Measurements from ENCODE around the gene TMEM225B. TPM values are rescaled to one million over a fixed set of nuclear protein-coding genes. Genes with fewer than 3 reads are reported as not detected.

TMEM225B gene
- total RNA-seq, 2 donors from 2014 or later, result 0.26 to 3.2 TPM

DNA sequence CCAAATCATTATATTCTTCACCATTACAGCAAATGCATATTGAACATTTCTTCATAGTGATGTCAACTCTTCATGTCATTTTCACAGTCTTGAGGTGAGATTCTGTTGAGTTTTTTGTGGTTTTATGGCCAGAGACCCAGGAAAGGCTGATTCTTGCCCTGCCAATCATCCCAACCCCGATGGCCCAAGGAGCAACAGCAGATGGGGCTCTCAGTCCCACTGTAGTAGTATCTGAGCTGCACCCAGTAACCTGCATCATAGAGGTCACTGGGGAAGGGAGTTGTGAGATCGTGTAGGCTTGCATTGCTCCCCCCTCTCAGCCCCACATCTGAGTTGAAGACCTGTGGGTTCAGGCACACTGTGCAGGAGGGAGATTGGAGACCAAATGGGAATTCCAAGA, 45.4 kb downstream of the TMEM225B start:
- peaks cover 5% of the 10 kb centered on the region for H3K4me1 Mint-ChIP-seq
- 91% methylated on average over 2 of the region's 2 CpGs; no CpG with 5 or more reads in 1 of the 2 experiments for WGBS, 2 experiments (ENCODE audit: insufficient coverage in 1 of 2, insufficient read length in 1 of 2)
- no peaks in the 10 kb centered on the region for H3K27me3 Mint-ChIP-seq (ENCODE audit: insufficient read depth)

DNA sequence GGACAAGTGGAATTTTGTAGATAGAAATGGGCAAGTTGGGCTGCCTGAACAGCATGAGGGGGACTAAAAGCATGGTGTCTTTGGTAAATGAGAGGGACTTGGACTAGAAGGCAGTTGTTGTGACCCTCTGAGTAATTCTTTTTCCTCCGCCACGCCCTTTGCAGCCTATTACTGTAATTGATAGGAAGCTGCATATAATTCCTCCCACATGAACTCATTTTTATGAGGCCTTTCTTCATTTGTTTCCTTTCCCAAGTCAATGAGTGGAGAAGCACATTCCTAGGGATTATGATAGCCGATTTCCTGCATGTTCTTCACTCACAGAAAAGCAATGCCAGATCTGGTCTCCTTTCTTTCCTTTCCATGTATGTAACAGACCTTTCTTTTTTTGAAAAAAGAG, 46.4 kb downstream of the TMEM225B start:
- H3K27ac Mint-ChIP-seq, result no peak overlapping the region
- 98% methylated on average over 3 of the region's 3 CpGs; no CpG with 5 or more reads in 1 of the 2 experiments for WGBS, 2 experiments (ENCODE audit: insufficient coverage in 1 of 2, insufficient read length in 1 of 2)
- no peaks in the 10 kb centered on the region for H3K4me1 ChIP-seq (ENCODE audit: control insufficient read depth, insufficient read depth, low read length)
- H3K4me3 Mint-ChIP-seq, result no peak overlapping the region
- no peak overlapping the region for H3K27ac ChIP-seq (ENCODE audit: low read depth, low read length)
- TF ChIP-seq, protein P1, sequence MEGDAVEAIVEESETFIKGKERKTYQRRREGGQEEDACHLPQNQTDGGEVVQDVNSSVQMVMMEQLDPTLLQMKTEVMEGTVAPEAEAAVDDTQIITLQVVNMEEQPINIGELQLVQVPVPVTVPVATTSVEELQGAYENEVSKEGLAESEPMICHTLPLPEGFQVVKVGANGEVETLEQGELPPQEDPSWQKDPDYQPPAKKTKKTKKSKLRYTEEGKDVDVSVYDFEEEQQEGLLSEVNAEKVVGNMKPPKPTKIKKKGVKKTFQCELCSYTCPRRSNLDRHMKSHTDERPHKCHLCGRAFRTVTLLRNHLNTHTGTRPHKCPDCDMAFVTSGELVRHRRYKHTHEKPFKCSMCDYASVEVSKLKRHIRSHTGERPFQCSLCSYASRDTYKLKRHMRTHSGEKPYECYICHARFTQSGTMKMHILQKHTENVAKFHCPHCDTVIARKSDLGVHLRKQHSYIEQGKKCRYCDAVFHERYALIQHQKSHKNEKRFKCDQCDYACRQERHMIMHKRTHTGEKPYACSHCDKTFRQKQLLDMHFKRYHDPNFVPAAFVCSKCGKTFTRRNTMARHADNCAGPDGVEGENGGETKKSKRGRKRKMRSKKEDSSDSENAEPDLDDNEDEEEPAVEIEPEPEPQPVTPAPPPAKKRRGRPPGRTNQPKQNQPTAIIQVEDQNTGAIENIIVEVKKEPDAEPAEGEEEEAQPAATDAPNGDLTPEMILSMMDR (conservative IDR thresholded peaks at IDR 0.05), result no peak
- no peaks in the 10 kb centered on the region for H3K27me3 Mint-ChIP-seq (ENCODE audit: insufficient read depth)
- peaks cover 10% of the 10 kb centered on the region for H3K9me3 Mint-ChIP-seq
- DNase-seq, result no peak
- peaks cover 21% of the 10 kb centered on the region for H3K36me3 ChIP-seq (ENCODE audit: control insufficient read depth, insufficient read depth, low read length)
- H3K4me3 ChIP-seq (ENCODE audit: low read length), result no peak overlapping the region
- no peak overlapping the region for H3K9ac ChIP-seq (ENCODE audit: extremely low read depth, low read length, poor library complexity, severe bottlenecking)
- no peaks in the 10 kb centered on the region for H3K4me1 Mint-ChIP-seq
- no peaks in the 10 kb centered on the region for H3K27me3 ChIP-seq (ENCODE audit: control insufficient read depth, insufficient read depth, low read length, poor library complexity, severe bottlenecking)
- H3K9me3 ChIP-seq (ENCODE audit: control insufficient read depth, low read length), result peaks cover 12% of the 10 kb centered on the region
- peaks cover 35% of the 10 kb centered on the region for H3K36me3 Mint-ChIP-seq (ENCODE audit: low read depth)

More for the DNA sequence above, 45.4 kb downstream of the TMEM225B start:
- peaks cover 12% of the 10 kb centered on the region for H3K9me3 ChIP-seq (ENCODE audit: control insufficient read depth, low read length)
- TF ChIP-seq, protein P1 (conservative IDR thresholded peaks at IDR 0.05), result no peak
- no peak overlapping the region for H3K9ac ChIP-seq (ENCODE audit: extremely low read depth, low read length, poor library complexity, severe bottlenecking)
- peaks cover 10% of the 10 kb centered on the region for H3K9me3 Mint-ChIP-seq
- H3K4me1 ChIP-seq (ENCODE audit: control insufficient read depth, insufficient read depth, low read length), result no peaks in the 10 kb centered on the region
- no peak overlapping the region for H3K4me3 Mint-ChIP-seq
- H3K36me3 ChIP-seq (ENCODE audit: control insufficient read depth, insufficient read depth, low read length), result peaks cover 21% of the 10 kb centered on the region
- DNase-seq, result no peak
- no peak overlapping the region for H3K27ac Mint-ChIP-seq
- no peak overlapping the region for H3K4me3 ChIP-seq (ENCODE audit: low read length)
- H3K27ac ChIP-seq (ENCODE audit: low read depth, low read length), result no peak overlapping the region
- no peaks in the 10 kb centered on the region for H3K27me3 ChIP-seq (ENCODE audit: control insufficient read depth, insufficient read depth, low read length, poor library complexity, severe bottlenecking)
- H3K36me3 Mint-ChIP-seq (ENCODE audit: low read depth), result peaks cover 36% of the 10 kb centered on the region

DNA sequence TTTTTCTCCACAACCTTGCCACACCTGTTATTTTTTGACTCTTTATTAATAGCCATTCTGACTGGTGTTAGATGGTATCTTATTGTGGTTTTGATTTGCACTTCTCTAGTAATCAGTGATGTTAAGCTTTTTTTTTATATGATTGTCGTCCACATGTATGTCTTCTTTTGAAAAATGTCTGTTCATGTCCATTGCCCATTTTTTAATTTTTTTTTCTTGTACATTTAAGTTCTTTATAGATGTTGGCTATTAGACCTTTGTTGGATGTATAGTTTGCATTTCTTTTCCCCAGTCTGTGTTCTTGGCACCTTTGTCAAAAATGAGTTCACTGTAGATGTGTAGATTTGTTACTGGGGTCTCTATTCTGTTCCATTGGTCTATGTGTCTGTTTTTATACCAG, 47.5 kb downstream of the TMEM225B start:
- DNase-seq, result no peak
- Mint-ChIP-seq H3K27ac (no peak overlapping the region), H3K36me3 (ENCODE audit: low read depth) (peaks cover 33% of the 10 kb centered on the region), H3K4me1 (no peaks in the 10 kb centered on the region), H3K27me3 (ENCODE audit: insufficient read depth) (no peaks in the 10 kb centered on the region), H3K9me3 (peaks cover 10% of the 10 kb centered on the region), H3K4me3 (no peak overlapping the region)
- Histone ChIP-seq H3K4me1 (ENCODE audit: control insufficient read depth, insufficient read depth, low read length) (no peaks in the 10 kb centered on the region), H3K27me3 (ENCODE audit: control insufficient read depth, insufficient read depth, low read length, poor library complexity, severe bottlenecking) (no peaks in the 10 kb centered on the region), H3K4me3 (ENCODE audit: low read length) (no peak overlapping the region), H3K36me3 (ENCODE audit: control insufficient read depth, insufficient read depth, low read length) (peaks cover 21% of the 10 kb centered on the region), H3K27ac (ENCODE audit: low read depth, low read length) (no peak overlapping the region), H3K9me3 (ENCODE audit: control insufficient read depth, low read length) (peaks cover 12% of the 10 kb centered on the region), H3K9ac (ENCODE audit: extremely low read depth, low read length, poor library complexity, severe bottlenecking) (no peak overlapping the region)
- 91% methylated on average over 1 of the region's 1 CpG; no CpG with 5 or more reads in 1 of the 2 experiments for WGBS, 2 experiments (ENCODE audit: insufficient coverage in 1 of 2, insufficient read length in 1 of 2)
- TF ChIP-seq, protein P1 (conservative IDR thresholded peaks at IDR 0.05), result no peak

Data from endodermal cell (in vitro differentiated cells).